ENCODE data around the gene PRKG1. TPM values are rescaled to one million over a fixed set of nuclear protein-coding genes. Genes with fewer than 3 reads are reported as not detected.

PRKG1 gene
- total and polyA plus RNA-seq, 7 donors: 4.5 to 49.0 (median 31.7) TPM

- TF ChIP-seq CTCF (IDR thresholded peaks at IDR 0.05): no peak
- ATAC-seq (no peak), DNase-seq (no peak)
- Histone ChIP-seq H3K27me3 (ENCODE audit: insufficient read depth in 3 of 3, low read length in 2 of 3) (no peaks in the 10 kb centered on the region), H3K9me3 (no peaks in the 10 kb centered on the region), H3K4me3 (no peak overlapping the region), H3K36me3 (ENCODE audit: insufficient read depth in 1 of 2, low read depth in 1 of 2) (no peaks in the 10 kb centered on the region), H3K27ac (no peak overlapping the region), H3K4me1 (peaks cover 8% of the 10 kb centered on the region)
- 37 to 52% (median 39%) methylated on average over 4 of the region's 4 CpGs for WGBS, 3 donors
- intact Hi-C loops (cut with DNase I): no loop called here
These were observed 456.3 kb downstream of the PRKG1 start for GRCh38 chr10:51530541-51530940.

GRCh38 chr10:51532044-51532443 lies 457.8 kb downstream of the PRKG1 start:
- Histone ChIP-seq H3K4me3 (no peak overlapping the region), H3K27ac (no peak overlapping the region), H3K36me3 (ENCODE audit: insufficient read depth in 1 of 2, low read depth in 1 of 2) (no peaks in the 10 kb centered on the region), H3K4me1 (peaks cover 8% of the 10 kb centered on the region), H3K27me3 (ENCODE audit: insufficient read depth in 3 of 3, low read length in 2 of 3) (no peaks in the 10 kb centered on the region), H3K9me3 (no peaks in the 10 kb centered on the region)
- intact Hi-C loops (cut with DNase I): no loop called here
- no peak for TF ChIP-seq CTCF (IDR thresholded peaks at IDR 0.05)
- 95 to 98% (median 96%) methylated on average over 4 of the region's 4 CpGs for WGBS, 3 donors
- no peak for DNase-seq
- ATAC-seq: no peak

- Histone ChIP-seq H3K27me3 (ENCODE audit: insufficient read depth in 3 of 3, low read length in 2 of 3) (no peaks in the 10 kb centered on the region), H3K4me3 (no peak overlapping the region), H3K27ac (no peak overlapping the region), H3K4me1 (no peaks in the 10 kb centered on the region), H3K36me3 (ENCODE audit: insufficient read depth in 1 of 2, low read depth in 1 of 2) (no peaks in the 10 kb centered on the region), H3K9me3 (no peaks in the 10 kb centered on the region)
- ATAC-seq: peak in 1 of 4 donors; percentile 45
- intact Hi-C loops (cut with DNase I): no loop called here
- WGBS, 3 donors: 79 to 84% (median 83%) methylated on average over 5 of the region's 5 CpGs
- no peak for TF ChIP-seq CTCF (IDR thresholded peaks at IDR 0.05)
- DNase-seq: no peak
These were observed 468.6 kb downstream of the PRKG1 start for GRCh38 chr10:51542853-51543252.

- 65 to 77% (median 71%) methylated on average over 1 of the region's 1 CpG for WGBS, 3 donors
- ATAC-seq: no peak
- no peaks in the 10 kb centered on the region for H3K27me3 ChIP-seq (ENCODE audit: insufficient read depth in 3 of 3, low read length in 2 of 3)
- H3K9me3 ChIP-seq: no peaks in the 10 kb centered on the region
- no peaks in the 10 kb centered on the region for H3K36me3 ChIP-seq (ENCODE audit: insufficient read depth in 1 of 2, low read depth in 1 of 2)
- no peak for DNase-seq
- intact Hi-C loops (cut with DNase I): no loop called here
- H3K27ac ChIP-seq: no peak overlapping the region
- no peaks in the 10 kb centered on the region for H3K4me1 ChIP-seq
- no peak overlapping the region for H3K4me3 ChIP-seq
- TF ChIP-seq CTCF (IDR thresholded peaks at IDR 0.05): no peak
These were observed 470.6 kb downstream of the PRKG1 start for GRCh38 chr10:51544933-51545332.

GRCh38 chr10:51547941-51548340 lies 473.7 kb downstream of the PRKG1 start:
- 23 to 39% (median 30%) methylated on average over 2 of the region's 2 CpGs for WGBS, 3 donors
- Histone ChIP-seq H3K4me3 (no peak overlapping the region), H3K27me3 (ENCODE audit: insufficient read depth in 3 of 3, low read length in 2 of 3) (no peaks in the 10 kb centered on the region), H3K9me3 (no peaks in the 10 kb centered on the region), H3K4me1 (no peaks in the 10 kb centered on the region), H3K27ac (no peak overlapping the region), H3K36me3 (ENCODE audit: insufficient read depth in 1 of 2, low read depth in 1 of 2) (no peaks in the 10 kb centered on the region)
- intact Hi-C loops (cut with DNase I): no loop called here
- ATAC-seq: peak in 1 of 4 donors; percentile 66
- no peak for TF ChIP-seq CTCF (IDR thresholded peaks at IDR 0.05)
- DNase-seq: no peak
